GM19452 (cell line): ENCODE results near the gene VSIG10.
A peak's percentile ranks its signal among the peaks of the same experiment; 100 is the strongest.
"Not testable (repeated sequence)": the region's sequence is repeated elsewhere in the genome, so short reads cannot be mapped to it uniquely, and the experiment has no call there.

Experiments
- ATAC-seq: cut with Tn5 transposase; IDR thresholded peaks from one replicate; pipeline ENCODE4 v1.9.1; 2021; ENCODE audit not compliant: unreplicated experiment

The VSIG10 gene

DNA sequence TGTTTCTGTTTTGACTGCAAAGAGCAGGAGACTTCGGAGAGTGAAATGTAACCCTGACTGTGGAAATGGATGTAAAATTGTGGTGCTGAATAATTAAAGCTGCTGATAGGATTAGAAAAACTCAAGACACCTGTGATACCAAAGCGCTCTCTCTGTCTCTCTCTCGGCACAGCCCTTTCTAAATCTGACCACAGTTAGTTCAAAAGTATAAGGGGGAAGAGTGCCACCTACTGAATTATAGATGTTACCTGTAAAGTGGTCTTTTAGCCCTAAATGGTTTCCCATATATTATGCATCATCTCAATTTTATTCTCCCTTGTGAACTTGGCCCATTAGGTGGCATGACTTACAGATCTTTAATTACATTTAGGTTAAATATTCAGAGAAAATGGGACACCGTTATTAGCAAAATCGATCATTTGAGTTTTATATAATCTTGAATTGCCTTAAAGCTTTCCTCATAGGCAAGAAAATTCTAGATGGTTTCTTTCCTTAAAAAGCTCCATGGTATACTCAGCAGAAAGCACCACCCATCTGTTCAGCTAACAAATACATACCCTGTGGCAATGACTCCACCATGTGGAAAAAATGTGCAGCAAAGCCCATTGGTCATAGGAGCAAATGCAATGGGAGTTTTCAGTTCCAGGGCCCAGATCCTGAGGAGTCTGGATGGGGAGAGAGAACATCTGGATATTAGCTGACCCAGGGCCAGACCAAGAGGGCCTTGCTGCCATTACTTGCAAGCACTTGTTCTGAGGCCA, 69.2 kb downstream of the VSIG10 start:
- no peak for ATAC-seq

- no peak for ATAC-seq
Measured at GRCh38 chr12:118033902-118034301, 69.9 kb downstream of the VSIG10 start.

DNA sequence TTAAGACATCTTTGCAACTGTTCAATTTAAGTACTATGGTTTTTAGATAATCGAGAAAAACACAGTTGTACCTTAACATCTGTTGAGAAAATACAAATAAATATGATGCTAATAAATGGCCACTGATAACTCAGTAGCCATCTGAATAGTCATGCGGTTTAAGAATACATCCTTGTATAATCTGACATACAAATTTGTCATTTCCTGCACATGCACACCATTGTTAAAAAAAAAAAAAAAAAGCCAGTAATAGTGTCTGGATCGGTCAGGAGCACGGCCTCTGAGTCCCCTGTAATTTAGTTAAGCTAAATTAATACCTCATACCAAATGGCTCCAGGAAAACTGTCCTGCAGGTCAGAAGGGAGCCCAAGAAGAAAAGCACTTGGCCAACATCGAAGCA, 70.5 kb downstream of the VSIG10 start:
- no peak for ATAC-seq

- ATAC-seq = no peak
Measured at GRCh38 chr12:118032188-118032587, 71.6 kb downstream of the VSIG10 start.

DNA sequence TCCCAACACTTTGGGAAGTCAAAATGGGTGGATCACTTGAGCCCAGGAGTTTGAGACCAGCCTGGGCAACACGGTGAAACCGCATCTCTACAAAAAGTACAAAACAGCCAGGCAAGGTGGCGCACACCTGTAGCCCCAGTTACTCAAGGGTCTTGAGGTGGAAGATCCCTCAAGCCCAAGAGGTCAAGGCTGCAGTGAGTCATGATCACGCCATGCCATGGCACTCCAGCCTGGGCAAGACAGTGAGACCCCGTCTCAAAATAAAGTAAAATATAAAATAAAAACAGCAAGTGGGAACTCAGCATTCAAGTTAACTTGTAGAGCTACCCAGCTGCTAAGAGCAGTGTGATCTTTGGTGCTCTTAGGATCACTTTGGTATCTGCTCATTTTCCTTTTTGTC, 74.6 kb downstream of the VSIG10 start:
- no peak for ATAC-seq

- ATAC-seq = no peak
Measured at GRCh38 chr12:118025168-118025567, 78.6 kb downstream of the VSIG10 start.

GRCh38 chr12:118023301-118023860, 80.4 kb downstream of the VSIG10 start:
- ATAC-seq = no peak

- no peak for ATAC-seq
Measured at GRCh38 chr12:118022728-118023109, 81.1 kb downstream of the VSIG10 start.

DNA sequence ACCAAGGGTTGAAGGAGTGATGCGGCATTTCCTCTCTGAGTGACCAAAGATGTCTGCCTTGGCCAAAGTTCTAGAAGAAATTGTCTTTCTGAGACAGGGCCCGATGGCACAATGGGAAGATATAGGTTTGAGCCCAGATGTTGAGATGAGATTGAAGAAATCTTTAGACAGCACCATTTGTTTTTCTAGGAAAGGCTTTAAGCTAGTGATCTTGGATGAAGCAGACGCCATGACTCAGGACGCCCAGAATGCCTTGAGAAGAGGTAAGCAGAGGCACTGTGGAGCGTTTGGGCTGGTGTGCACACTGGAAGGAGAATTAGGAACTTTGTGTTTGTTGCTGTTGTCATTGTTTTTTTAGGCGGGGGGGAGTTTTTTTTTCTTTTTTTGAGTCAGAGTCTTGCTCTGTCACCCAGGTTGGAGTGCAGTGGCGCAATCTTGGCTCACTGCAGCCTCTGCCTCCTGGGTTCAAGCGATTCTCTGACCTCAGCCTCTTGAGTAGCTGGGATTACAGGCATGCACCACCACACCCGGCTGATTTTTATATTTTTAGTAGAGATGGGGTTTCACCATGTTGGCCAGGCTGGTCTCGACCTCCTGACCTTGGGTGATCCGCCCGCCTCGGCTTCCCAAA, 81.6 kb downstream of the VSIG10 start:
- not testable (repeated sequence) for ATAC-seq

DNA sequence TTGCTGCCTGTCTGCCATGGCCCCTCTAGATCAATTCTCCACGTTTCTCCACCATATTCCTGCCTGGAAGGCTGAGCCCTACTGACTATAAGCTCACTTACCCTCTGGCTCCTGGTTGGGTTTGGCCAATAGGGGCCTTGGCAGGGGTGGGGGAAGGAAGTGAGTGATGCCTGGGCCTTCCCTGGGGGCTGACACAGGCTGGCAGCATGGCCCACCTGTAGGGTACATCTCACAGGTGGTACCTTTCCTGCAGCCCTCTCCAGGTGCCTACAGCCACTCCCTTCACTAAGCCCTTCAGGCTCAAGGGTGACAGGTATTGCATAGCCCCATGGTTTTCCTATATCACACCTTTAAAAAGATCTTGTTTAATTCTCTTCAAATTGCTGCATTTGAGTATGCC, 83.8 kb downstream of the VSIG10 start:
- ATAC-seq = no peak

GRCh38 chr12:118017926-118018325, 85.9 kb downstream of the VSIG10 start:
- ATAC-seq = no peak

DNA sequence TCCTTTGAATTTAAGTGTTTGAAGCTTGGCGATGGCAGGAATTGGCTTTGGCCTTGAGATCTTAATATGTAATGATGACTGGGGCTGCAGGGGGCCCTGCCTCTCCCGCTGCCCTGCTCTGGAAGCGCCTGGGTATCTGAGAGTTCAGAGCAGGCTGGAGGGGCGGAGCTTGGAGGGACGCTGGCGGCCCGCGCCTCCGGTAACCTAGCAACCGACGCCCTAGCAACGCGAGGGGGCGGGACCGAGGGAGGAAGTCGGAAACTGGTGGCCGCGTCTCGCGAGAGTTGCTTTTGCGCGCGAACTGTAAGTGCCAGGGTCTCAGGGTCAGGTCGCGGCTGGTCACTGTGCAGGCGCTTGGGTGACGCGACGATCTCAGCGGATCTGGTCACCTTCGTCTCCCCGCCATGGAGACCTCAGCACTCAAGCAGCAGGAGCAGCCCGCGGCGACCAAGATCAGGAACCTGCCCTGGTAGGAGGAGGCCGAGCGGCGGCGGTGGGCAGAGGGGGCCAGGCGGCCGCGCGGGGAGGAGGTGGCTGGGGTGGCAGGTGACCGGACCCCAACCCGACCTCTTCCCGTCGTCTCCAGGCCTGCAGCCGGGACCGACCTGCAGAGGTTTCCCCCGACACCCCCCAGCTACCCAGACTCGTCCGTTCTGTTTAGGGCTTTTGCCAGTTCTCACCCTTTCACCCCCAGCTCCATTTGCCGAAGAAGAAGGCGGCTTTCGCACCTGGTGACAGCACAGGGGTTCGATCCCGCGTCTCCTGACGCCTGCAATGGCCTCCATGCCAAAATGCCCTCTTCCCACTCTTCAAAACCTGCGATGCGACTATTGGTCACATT, 87.2 kb downstream of the VSIG10 start, which contains the start of gene RFC5:
TSS of gene RFC5 (plus strand) at position 280 of the 841 bp plus-strand sequence. CDS start at position 405, 125 bp downstream.
- ATAC-seq = peak; percentile 99

GRCh38 chr12:118015944-118016343, 87.9 kb downstream of the VSIG10 start:
- ATAC-seq = no peak

- ATAC-seq = no peak
Measured at GRCh38 chr12:118015306-118015705, 88.5 kb downstream of the VSIG10 start.
